Measurements from ENCODE around the gene CCDC83. TPM values are rescaled to one million over a fixed set of nuclear protein-coding genes. Genes with fewer than 3 reads are reported as not detected.
A peak's percentile ranks its signal among the peaks of the same experiment; 100 is the strongest.
"Not testable (repeated sequence)": the region's sequence is repeated elsewhere in the genome, so short reads cannot be mapped to it uniquely, and the experiment has no call there.

The CCDC83 gene
- total RNA-seq, 6 donors from 2014 or later: not detected

GRCh38 chr11:85923455-85923854, 68.3 kb downstream of the CCDC83 start:
- H3K27me3 ChIP-seq: no peaks in the 10 kb centered on the region
- ATAC-seq (ENCODE audit: low FRiP score in 2 of 2): no peak
- H3K27ac ChIP-seq: no peak overlapping the region
- no peaks in the 10 kb centered on the region for H3K4me1 ChIP-seq
- H3K9me3 ChIP-seq: no peaks in the 10 kb centered on the region
- 88% methylated on average over 1 of the region's 1 CpG for WGBS, 2 donors
- H3K4me3 ChIP-seq: no peak overlapping the region
- no peak for DNase-seq
- no peaks in the 10 kb centered on the region for H3K36me3 ChIP-seq
- TF ChIP-seq POLR2AphosphoS5 (IDR thresholded peaks at IDR 0.05) (no peak), POLR2A (IDR thresholded peaks at IDR 0.05) (no peak), EP300 (IDR thresholded peaks at IDR 0.05) (no peak), CTCF (IDR thresholded peaks at IDR 0.05) (no peak)

GRCh38 chr11:85926653-85927214, 71.6 kb downstream of the CCDC83 start:
- not testable (repeated sequence) for DNase-seq; ATAC-seq (ENCODE audit: low FRiP score in 2 of 2); H3K27ac ChIP-seq; H3K27me3 ChIP-seq; H3K9me3 ChIP-seq; H3K4me1 ChIP-seq; H3K4me3 ChIP-seq; H3K36me3 ChIP-seq
- 66 to 80% methylated on average over 2 of the region's 2 CpGs for WGBS, 2 donors

GRCh38 chr11:85930879-85931366, 75.7 kb downstream of the CCDC83 start:
- Histone ChIP-seq H3K27me3 (no peaks in the 10 kb centered on the region), H3K36me3 (no peaks in the 10 kb centered on the region), H3K27ac (no peak overlapping the region), H3K9me3 (peaks cover 0 to 3% (median 0%) of the 10 kb centered on the region in 4 donors), H3K4me3 (no peak overlapping the region), H3K4me1 (no peaks in the 10 kb centered on the region)
- TF ChIP-seq EP300 (IDR thresholded peaks at IDR 0.05): no peak
- no peak for TF ChIP-seq POLR2A (IDR thresholded peaks at IDR 0.05)
- no peak for TF ChIP-seq CTCF (IDR thresholded peaks at IDR 0.05)
- no peak for DNase-seq
- WGBS, 2 donors: 75 to 89% methylated on average over 11 of the region's 11 CpGs
- ATAC-seq (ENCODE audit: low FRiP score in 2 of 2): no peak

- Histone ChIP-seq H3K9me3 (no peaks in the 10 kb centered on the region), H3K4me3 (peak overlapping the region in 1 of 4 donors; percentile 12), H3K36me3 (no peaks in the 10 kb centered on the region), H3K27ac (no peak overlapping the region), H3K4me1 (no peaks in the 10 kb centered on the region), H3K27me3 (no peaks in the 10 kb centered on the region)
- WGBS, 2 donors: 64 to 65% methylated on average over 41 to 47 of the region's 47 CpGs
- DNase-seq: peak in 1 of 2 donors; percentile 85
- ATAC-seq (ENCODE audit: low FRiP score in 2 of 2): peak; percentile 46 to 58
- no peak for TF ChIP-seq CTCF (IDR thresholded peaks at IDR 0.05)
- no peak for TF ChIP-seq POLR2A (IDR thresholded peaks at IDR 0.05)
- TF ChIP-seq EP300 (IDR thresholded peaks at IDR 0.05): no peak
These were observed 79.5 kb downstream of the CCDC83 start for GRCh38 chr11:85934596-85935169.

GRCh38 chr11:85935751-85936150, 80.6 kb downstream of the CCDC83 start:
- Histone ChIP-seq H3K27me3 (no peaks in the 10 kb centered on the region), H3K27ac (no peak overlapping the region), H3K4me3 (no peak overlapping the region), H3K36me3 (no peaks in the 10 kb centered on the region), H3K9me3 (no peaks in the 10 kb centered on the region), H3K4me1 (no peaks in the 10 kb centered on the region)
- DNase-seq: peak in 1 of 2 donors; percentile 23
- TF ChIP-seq POLR2AphosphoS5 (IDR thresholded peaks at IDR 0.05) (no peak), EP300 (IDR thresholded peaks at IDR 0.05) (no peak), CTCF (IDR thresholded peaks at IDR 0.05) (no peak)
- ATAC-seq (ENCODE audit: low FRiP score in 2 of 2): peak; percentile 21 to 62
- 84 to 95% methylated on average over 6 to 10 of the region's 10 CpGs for WGBS, 2 donors
